HG02840 (cell line): ENCODE data around the gene NBPF3.
"Not testable (repeated sequence)": the region's sequence is repeated elsewhere in the genome, so short reads cannot be mapped to it uniquely, and the experiment has no call there.

Experiments used
- ATAC-seq: cut with Tn5 transposase; IDR thresholded peaks from one replicate; pipeline ENCODE4 v1.9.1; 2021; ENCODE audit warnings: mild to moderate bottlenecking, moderate library complexity, moderate number of reproducible peaks; ENCODE audit not compliant: unreplicated experiment, low FRiP score

The NBPF3 gene

DNA sequence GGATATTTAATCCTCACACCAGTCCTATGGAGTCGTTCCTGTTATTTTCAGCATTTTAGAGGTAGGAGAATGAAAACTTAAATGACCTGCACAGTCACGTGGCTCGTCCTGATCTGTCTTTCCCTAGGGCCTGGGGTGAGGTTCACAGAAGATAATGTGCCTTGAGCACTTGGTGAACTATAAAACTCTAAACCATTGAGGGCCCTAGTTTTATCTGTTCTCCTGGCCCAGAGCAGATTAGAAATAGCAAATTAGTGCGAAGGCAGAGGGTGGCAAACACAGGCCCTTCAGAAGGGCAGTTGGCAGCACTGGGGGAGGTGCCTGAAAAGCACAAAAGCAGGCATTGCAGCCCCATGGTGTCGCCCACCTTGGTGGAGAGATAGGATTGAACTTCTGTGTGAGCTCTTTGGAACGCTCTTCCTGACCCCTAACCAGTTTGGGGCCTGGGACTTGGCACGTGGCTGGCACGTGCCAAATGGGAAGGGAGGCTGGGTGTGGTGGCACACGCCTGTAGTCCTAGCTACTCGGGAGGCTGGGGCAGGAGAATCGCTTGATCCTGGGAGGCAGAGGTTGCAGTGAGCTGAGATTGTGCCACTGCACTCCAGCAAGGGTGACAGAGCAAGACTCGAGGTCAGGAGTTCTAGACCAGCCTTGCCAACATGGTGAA, 1.2 kb upstream of the NBPF3 start:
- ATAC-seq, result not testable (repeated sequence)

- ATAC-seq, result no peak
These were observed 604 bp upstream of the NBPF3 start for GRCh38 chr1:21439345-21439720.

DNA sequence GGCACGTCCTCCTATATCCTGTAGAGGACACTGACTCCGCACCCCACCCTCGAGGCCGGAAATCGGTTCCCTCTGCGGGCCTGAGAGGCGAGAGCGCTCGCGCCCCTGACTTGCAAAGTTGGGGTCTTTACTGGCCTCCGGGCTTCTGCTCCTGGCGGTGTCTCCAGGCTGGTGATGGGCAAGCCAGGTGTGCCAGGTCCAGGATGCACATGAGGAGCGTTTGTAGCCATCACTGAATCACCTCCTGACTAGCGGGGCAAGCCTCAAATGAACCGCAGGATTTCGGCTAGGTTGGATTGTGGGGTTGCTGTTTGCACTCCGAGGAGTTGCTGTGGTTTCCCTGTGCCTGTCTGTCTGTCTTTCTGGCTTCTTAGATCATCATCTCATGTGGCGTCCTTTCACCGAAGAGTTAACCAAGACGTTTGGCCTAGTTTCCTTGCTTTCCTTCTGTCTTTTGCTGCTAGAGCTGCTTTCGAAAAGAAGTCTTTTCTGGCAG, 741 bp downstream of the NBPF3 start:
- not testable (repeated sequence) for ATAC-seq

GRCh38 chr1:21446647-21447046, 6.7 kb downstream of the NBPF3 start:
- not testable (repeated sequence) for ATAC-seq

GRCh38 chr1:21447311-21447710, 7.4 kb downstream of the NBPF3 start:
- no peak for ATAC-seq

DNA sequence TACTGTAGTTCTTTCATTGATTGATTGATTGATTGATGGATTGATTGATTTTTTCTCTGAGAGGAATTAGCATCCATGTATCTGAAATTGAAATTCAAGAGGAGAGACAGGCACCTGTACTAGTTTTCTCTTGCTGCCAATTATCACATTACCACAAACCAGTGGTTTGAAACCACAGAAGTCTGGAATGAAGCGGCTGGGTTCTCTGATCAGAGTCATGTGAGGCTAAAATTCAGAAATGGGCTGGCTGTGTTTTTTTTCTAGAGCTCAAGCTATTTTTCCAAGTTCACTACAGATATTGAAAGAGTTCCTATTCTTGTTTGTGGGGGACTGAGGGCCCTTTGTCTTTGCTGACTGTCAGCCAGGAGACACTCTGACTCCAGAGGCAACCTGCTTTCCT, 10.0 kb downstream of the NBPF3 start:
- ATAC-seq, result no peak

- no peak for ATAC-seq
These were observed 11.3 kb downstream of the NBPF3 start for GRCh38 chr1:21451212-21451611.

GRCh38 chr1:21451981-21452411, 12.1 kb downstream of the NBPF3 start:
- ATAC-seq, result no peak

DNA sequence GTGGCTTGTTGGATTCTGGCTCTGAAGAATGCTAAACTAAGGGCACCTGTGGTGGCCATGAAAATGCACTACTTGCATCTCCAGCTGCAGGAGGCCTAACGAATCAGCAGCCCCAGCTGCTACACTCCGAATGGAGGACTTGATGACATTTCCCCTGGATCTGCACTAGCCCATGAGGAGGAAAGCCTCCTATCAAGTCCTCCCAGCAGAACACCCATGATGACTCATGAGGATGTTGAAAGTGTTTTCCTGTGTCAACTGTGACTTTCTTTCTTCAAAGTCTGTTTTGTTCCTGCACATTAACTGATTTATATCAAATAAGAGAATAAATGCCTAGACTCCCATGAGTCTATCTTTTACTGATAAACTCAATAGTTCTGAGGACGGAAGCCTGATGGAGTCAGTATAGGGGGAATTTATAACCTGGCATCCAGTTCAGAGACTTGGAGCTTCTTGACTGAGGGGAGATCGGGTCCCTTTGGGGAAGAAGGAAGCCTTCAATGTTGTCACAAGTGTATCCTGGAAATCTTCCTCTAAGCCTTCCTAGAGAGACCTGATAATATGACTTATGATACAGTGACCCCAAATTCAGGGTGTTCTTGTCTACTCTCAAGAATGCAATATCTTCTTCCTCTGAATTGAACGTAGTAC, 14.2 kb downstream of the NBPF3 start:
- not testable (repeated sequence) for ATAC-seq

DNA sequence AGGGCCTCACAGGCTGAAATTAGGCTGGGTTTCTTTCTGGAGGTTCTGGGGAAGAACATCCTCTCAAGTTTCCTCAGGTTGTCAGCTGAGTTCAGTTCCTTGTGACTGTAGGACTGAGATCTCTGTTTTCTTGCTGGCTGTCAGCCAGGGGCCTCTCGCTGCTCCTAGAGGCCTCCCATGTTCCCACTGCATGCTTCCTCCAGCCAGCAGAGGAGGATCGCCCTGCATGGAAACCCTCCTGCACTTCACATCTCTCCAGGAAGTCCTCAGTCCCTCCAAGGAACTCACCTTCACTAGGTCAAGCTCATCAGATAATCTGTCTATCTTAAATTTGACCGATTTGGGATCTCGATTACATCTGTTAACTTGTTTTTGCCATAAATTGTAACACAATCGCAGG, 15.0 kb downstream of the NBPF3 start:
- not testable (repeated sequence) for ATAC-seq

DNA sequence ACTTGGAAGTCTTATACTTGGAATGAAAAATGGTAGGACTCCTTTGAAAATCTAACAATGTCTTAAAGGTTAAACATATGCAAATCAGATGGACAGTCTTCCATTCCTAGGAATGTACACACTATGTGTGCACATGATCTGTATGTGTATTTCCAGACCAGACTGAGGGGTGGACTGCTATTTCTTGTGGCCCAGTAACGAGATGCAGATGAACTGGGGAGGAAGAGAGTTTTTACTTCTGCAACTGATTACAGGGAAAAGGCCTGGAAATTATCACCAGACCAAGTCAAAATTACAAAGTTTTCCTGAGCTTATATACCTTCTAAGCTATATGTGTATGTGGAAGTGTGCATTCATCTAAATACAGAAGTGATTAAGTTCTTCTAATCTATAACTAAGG, 17.7 kb downstream of the NBPF3 start:
- ATAC-seq, result no peak

- ATAC-seq, result not testable (repeated sequence)
These were observed 25.2 kb downstream of the NBPF3 start for GRCh38 chr1:21465127-21465526.

DNA sequence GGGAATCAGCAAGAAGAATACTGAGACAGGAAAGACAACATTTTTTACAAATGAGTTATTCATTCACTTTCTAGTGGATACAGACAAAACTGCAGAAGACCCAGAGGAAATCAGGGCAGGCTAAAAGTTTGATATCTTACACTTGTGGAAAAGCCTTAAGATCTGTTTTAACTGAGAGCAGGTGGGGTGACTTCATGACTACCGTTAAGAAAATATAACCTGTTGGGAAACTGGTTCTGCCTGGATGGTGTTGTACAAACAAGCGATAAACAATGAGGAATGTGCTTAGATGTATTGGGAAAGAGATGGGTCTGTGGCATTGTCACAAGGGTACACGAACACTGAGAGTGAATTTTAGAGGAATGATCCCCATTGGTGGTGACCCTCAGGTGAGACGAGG, 28.0 kb downstream of the NBPF3 start:
- not testable (repeated sequence) for ATAC-seq

DNA sequence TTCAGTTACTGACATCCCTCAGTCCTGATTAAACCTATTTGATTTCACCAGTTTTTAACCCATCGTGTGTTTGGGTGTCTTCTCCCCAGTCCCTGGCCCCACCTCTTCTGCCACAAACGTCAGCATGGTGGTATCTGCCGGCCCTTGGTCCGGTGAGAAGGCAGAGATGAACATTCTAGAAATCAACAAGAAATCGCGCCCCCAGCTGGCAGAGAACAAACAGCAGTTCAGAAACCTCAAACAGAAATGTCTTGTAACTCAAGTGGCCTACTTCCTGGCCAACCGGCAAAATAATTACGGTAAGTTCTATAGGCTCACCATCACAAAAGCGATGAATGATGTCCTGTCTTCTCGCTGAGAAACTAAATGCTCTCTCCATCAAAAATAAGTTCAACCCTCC, 28.7 kb downstream of the NBPF3 start:
- no peak for ATAC-seq

- no peak for ATAC-seq
These were observed 29.6 kb downstream of the NBPF3 start for GRCh38 chr1:21469581-21469980.

DNA sequence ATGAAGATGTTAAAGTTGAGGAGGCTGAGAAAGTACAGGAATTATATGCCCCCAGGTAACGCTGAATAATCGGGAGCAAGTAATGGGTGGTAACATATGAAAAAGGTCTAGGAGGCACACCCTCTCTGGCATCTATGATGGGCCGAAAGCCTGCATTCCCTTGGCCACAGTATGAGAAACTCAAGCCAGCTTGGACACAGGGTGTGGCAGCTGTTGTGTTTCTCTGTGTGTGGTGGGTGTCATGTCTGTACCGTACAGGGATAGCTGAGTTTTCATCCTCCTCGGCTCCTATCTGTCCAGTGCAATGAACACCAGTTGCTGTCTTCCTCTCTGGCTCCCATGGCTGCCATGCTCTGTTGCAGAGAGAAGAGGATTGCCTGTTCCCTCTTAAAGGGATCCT, 32.9 kb downstream of the NBPF3 start:
- ATAC-seq, result no peak

DNA sequence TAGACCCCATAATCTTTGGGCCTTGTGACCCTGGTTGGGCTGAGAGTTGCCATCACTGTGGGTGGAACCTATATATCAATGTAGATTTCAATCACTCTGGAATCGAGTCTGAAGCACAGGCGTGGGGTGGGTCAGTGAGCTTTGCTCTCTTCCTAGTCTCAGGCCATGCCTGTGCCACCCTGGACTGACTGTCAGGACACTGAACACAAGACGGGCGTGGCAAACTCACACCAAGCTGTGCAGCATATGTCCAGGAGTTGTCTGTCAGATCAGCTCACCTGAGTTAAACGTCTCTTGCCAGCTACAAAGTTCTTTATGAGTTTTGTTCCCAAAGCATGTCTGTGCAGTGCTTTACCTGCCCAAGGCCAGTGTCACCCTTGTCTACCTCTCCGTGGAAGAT, 38.4 kb downstream of the NBPF3 start:
- no peak for ATAC-seq

- ATAC-seq, result not testable (repeated sequence)
These were observed 43.9 kb downstream of the NBPF3 start for GRCh38 chr1:21483881-21484280.

GRCh38 chr1:21489146-21489545, 49.2 kb downstream of the NBPF3 start:
- no peak for ATAC-seq

DNA sequence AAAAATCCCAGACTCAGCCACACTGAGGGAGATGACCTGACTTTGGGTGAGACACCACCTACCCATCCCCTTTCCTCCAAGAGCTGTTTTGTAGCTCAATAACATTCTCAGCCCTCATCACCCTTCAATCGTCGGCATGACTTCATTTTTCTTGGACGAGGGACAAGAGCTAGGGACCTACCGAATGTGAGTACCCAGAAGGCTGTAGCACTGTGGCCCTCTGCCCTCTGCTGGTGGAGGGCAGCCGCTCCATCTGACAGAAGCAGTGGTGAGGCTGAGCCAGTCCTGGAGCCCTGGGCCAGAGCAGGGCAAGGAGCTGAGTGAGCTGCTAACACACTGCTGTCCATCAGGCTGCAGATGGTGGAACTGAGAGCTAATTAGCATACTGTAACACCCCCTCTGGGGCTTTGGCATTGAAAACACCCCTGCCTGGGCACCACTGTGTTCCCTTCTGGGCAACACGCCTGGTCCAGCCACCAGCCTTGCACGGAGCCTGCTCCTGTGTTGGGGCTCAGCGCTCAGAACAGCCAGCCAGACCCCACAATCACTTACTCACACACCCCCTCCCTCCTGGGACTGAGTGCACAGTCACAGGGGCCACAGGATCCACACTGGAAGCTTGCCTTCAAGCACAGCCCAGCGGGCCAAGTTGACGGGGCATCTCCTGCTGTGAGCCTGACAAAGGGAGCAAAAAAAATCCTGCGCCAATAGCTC, 51.0 kb downstream of the NBPF3 start:
- no peak for ATAC-seq
